Left lung (tissue), 10 donors: ENCODE results near the gene RALGAPA1. TPM values are rescaled to one million over a fixed set of nuclear protein-coding genes. Genes with fewer than 3 reads are reported as not detected.
"Not testable (repeated sequence)": the region's sequence is repeated elsewhere in the genome, so short reads cannot be mapped to it uniquely, and the experiment has no call there.

Experiments
- ATAC-seq: fragments of 200-7000 bp; cut with Tn5 transposase; one replicate; pipeline ENCODE4 v1.9.1; 2020; ENCODE audit warnings: moderate library complexity
- DNase-seq, 4 donors: peaks; one replicate each; pipeline ENCODE4 v3.0.0-alpha.2; 2013 to 2020
- H3K27ac ChIP-seq, 2 donors: fragments of 200-600 bp; sonication (generic) in 1 of 2; one replicate each; pipeline versions ENCODE4 v1.5.0 to v1.8.0; 2020 to 2021
- H3K27me3 ChIP-seq, 2 donors: fragments of 200-600 bp; sonication (generic) in 1 of 2; one replicate each; pipeline versions ENCODE4 v1.5.0 to v1.8.0; 2020 to 2021
- H3K36me3 ChIP-seq, 2 donors: fragments of 200-600 bp; sonication (generic) in 1 of 2; one replicate each; pipeline versions ENCODE4 v1.5.0 to v1.8.0; 2020 to 2021
- H3K4me1 ChIP-seq, 2 donors: fragments of 200-600 bp; one replicate each; pipeline ENCODE4 v1.8.0; 2021
- H3K4me3 ChIP-seq, 2 donors: fragments of 200-600 bp; sonication (generic) in 1 of 2; one replicate each; pipeline versions ENCODE4 v1.5.0 to v1.8.0; 2020 to 2021; ENCODE audit warnings: mild to moderate bottlenecking in 1 of 2
- H3K9me3 ChIP-seq, 2 donors: fragments of 200-600 bp; sonication (generic) in 1 of 2; one replicate each; pipeline versions ENCODE4 v1.5.0 to v1.8.0; 2020 to 2021
- intact Hi-C, 2 donors: fragments of 100-400 bp; cut with DNase I; formaldehyde crosslinking; loops; one replicate each; pipeline versions ENCODE4 v1.11.2 to v1.14.2; 2022
- polyA plus RNA-seq, 6 donors: library from polyadenylated mRNA; unstranded; fragments of 120-200 nt; gene quantifications; one replicate each; pipeline ENCODE4 v1.2.1, GENCODE V29; 2013; ENCODE audit not compliant: insufficient read length in 6 of 6
- total RNA-seq, 2 donors: library from RNA; stranded (reverse); fragmentation: NEBNext Ultra II Directional; extraction: Animal tissue kit (Norgen Biotek cat#: 25700); gene quantifications; one replicate each; pipeline ENCODE4 v1.2.1, GENCODE V29; 2021
- TF ChIP-seq, protein P1 (sequence below), 2 donors: fragments of 200-600 bp; sonication (generic) in 1 of 2; IDR thresholded peaks; one replicate each; pipeline versions ENCODE4 v1.5.0 to v1.8.0; 2021; ENCODE audit warnings: antibody characterized with exemption in 2 of 2
- donor health status: DM: no; HTN: yes; CAD: no.
- donor health status: DM: no; HTN: no; CAD: no.

RALGAPA1 gene
- total and polyA plus RNA-seq, 8 donors: 42.0 to 58.7 (median 48.0) TPM

DNA sequence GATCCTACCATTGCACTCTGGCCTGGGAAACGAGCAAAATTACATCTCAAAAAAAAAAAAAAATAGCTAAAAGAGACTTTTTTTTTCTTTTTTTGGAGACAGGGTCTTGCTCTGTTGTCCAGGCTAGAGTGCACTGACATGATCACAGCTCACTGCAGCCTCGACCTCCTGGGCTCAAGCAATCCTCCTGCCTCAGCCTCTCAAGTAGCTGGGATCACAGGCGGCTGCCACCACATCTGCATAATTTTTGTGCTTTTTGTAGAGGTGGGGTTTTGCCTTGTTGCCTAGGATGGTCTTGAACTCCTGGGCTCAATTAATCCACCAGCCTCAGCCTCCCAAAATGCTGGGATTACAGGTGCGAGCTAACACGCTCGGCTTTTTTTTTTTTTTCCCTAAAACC, 11.3 kb downstream of the RALGAPA1 start:
- no peak for ATAC-seq
- TF ChIP-seq, protein P1, sequence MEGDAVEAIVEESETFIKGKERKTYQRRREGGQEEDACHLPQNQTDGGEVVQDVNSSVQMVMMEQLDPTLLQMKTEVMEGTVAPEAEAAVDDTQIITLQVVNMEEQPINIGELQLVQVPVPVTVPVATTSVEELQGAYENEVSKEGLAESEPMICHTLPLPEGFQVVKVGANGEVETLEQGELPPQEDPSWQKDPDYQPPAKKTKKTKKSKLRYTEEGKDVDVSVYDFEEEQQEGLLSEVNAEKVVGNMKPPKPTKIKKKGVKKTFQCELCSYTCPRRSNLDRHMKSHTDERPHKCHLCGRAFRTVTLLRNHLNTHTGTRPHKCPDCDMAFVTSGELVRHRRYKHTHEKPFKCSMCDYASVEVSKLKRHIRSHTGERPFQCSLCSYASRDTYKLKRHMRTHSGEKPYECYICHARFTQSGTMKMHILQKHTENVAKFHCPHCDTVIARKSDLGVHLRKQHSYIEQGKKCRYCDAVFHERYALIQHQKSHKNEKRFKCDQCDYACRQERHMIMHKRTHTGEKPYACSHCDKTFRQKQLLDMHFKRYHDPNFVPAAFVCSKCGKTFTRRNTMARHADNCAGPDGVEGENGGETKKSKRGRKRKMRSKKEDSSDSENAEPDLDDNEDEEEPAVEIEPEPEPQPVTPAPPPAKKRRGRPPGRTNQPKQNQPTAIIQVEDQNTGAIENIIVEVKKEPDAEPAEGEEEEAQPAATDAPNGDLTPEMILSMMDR (IDR thresholded peaks at IDR 0.05): no peak
- H3K27ac ChIP-seq: no peak overlapping the region

GRCh38 chr14:35789651-35790050, 19.4 kb downstream of the RALGAPA1 start:
- no peaks in the 10 kb centered on the region for H3K36me3 ChIP-seq
- intact Hi-C loops: no loop called here
- no peak overlapping the region for H3K27ac ChIP-seq

More for the DNA sequence above, 11.3 kb downstream of the RALGAPA1 start:
- Histone ChIP-seq H3K4me3 (no peak overlapping the region), H3K4me1 (no peaks in the 10 kb centered on the region), H3K27me3 (no peaks in the 10 kb centered on the region), H3K36me3 (no peaks in the 10 kb centered on the region), H3K9me3 (no peaks in the 10 kb centered on the region)
- intact Hi-C loops: no loop called here
- DNase-seq: no peak

DNA sequence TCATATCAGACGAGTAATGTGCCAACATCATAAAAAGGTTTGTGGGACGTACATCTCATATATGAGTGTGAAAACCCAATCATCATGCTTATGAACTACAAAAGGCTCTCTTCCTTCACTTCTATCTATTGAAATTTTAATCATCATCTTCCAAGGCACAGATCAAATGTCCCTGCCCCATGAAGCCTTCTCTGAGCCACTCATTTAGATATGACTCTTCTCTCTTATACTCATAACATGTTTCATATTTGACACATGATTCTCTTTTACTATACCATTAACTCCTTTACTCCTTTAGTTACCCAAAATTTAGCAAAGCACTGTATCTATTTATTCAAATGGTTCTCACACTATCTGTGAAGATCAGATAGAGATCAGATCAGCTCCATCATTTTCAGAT, 22.2 kb downstream of the RALGAPA1 start:
- DNase-seq (no peak), ATAC-seq (no peak)
- Histone ChIP-seq H3K27ac (no peak overlapping the region), H3K27me3 (no peaks in the 10 kb centered on the region), H3K4me1 (no peaks in the 10 kb centered on the region), H3K9me3 (peaks cover 0 to under 1% of the 10 kb centered on the region in 2 donors), H3K4me3 (no peak overlapping the region), H3K36me3 (no peaks in the 10 kb centered on the region)
- intact Hi-C loops: no loop called here
- TF ChIP-seq, protein P1 (IDR thresholded peaks at IDR 0.05): no peak

More at GRCh38 chr14:35789651-35790050, 19.4 kb downstream of the RALGAPA1 start:
- Histone ChIP-seq H3K4me3 (no peak overlapping the region), H3K9me3 (no peaks in the 10 kb centered on the region), H3K27me3 (no peaks in the 10 kb centered on the region), H3K4me1 (no peaks in the 10 kb centered on the region)
- DNase-seq (no peak), ATAC-seq (no peak)
- TF ChIP-seq, protein P1 (IDR thresholded peaks at IDR 0.05): no peak

DNA sequence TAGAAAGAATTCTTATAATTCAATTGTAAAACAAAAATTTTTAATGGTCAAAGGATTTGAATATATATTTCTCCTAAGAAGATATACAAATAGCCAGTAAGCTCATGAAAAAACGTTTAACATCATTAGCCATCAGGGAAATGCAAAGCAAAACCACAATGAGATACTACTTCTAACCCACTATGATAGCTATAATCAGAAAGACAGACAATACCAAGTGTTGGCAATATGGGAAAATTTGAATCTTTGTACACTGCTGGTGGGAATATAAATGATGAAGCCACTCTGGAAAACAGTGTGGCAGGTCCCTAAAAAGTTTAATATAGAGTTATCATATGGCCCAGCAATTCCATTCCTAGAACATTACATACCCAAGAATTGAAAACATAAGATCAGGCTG, 25.4 kb downstream of the RALGAPA1 start:
- TF ChIP-seq, protein P1 (IDR thresholded peaks at IDR 0.05): no peak
- peaks cover 0 to 21% of the 10 kb centered on the region in 2 donors for H3K9me3 ChIP-seq
- H3K4me1 ChIP-seq: no peaks in the 10 kb centered on the region
- no peak overlapping the region for H3K27ac ChIP-seq
- ATAC-seq (no peak), DNase-seq (no peak)
- H3K27me3 ChIP-seq: no peaks in the 10 kb centered on the region
- intact Hi-C loops: no loop called here
- no peak overlapping the region for H3K4me3 ChIP-seq
- H3K36me3 ChIP-seq: no peaks in the 10 kb centered on the region

- H3K9me3 ChIP-seq: peaks cover 0 to 21% of the 10 kb centered on the region in 2 donors
- no peak overlapping the region for H3K27ac ChIP-seq
- no peak for ATAC-seq
- H3K36me3 ChIP-seq: no peaks in the 10 kb centered on the region
- intact Hi-C loops: no loop called here
- no peaks in the 10 kb centered on the region for H3K4me1 ChIP-seq
- no peaks in the 10 kb centered on the region for H3K27me3 ChIP-seq
- DNase-seq: no peak
- TF ChIP-seq, protein P1 (IDR thresholded peaks at IDR 0.05): no peak
- H3K4me3 ChIP-seq: no peak overlapping the region
These were observed 29.7 kb downstream of the RALGAPA1 start for GRCh38 chr14:35779368-35779767.

DNA sequence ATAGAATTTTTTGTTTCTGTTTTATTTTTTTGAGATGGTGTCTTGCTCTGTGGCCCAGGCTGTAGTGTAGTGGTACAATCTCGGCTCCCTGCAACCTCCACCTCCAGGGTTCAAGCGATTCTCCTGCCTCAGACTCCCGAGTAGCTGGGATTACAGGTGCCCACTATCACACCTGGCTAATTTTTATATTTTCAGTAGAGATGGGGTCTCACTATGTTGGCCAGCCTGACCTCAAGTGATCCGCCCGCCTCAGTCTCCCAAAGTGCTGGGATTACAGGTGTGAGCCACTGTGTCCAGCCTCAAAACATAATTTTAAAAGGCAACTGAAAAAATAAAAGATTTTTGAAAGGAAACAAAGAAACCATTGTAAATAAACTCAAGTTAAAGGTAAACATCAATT, 31.5 kb downstream of the RALGAPA1 start:
- H3K4me3 ChIP-seq, ATAC-seq, intact Hi-C loops, H3K36me3 ChIP-seq, H3K27ac ChIP-seq, H3K4me1 ChIP-seq, DNase-seq, H3K27me3 ChIP-seq: not testable (repeated sequence)
- H3K9me3 ChIP-seq: peaks cover 0 to 21% of the 10 kb centered on the region in 2 donors
